A204.1 (cell line): ENCODE results near the gene B3GNT9.
"Not testable (repeated sequence)": the region's sequence is repeated elsewhere in the genome, so short reads cannot be mapped to it uniquely, and the experiment has no call there.

ENCODE experiments used
- FAIRE-seq: peaks from 2 replicates; lab custom pipeline; 2012; peaks lifted over from hg19 to GRCh38; lab: Jason Lieb, UNC

Gene B3GNT9

DNA sequence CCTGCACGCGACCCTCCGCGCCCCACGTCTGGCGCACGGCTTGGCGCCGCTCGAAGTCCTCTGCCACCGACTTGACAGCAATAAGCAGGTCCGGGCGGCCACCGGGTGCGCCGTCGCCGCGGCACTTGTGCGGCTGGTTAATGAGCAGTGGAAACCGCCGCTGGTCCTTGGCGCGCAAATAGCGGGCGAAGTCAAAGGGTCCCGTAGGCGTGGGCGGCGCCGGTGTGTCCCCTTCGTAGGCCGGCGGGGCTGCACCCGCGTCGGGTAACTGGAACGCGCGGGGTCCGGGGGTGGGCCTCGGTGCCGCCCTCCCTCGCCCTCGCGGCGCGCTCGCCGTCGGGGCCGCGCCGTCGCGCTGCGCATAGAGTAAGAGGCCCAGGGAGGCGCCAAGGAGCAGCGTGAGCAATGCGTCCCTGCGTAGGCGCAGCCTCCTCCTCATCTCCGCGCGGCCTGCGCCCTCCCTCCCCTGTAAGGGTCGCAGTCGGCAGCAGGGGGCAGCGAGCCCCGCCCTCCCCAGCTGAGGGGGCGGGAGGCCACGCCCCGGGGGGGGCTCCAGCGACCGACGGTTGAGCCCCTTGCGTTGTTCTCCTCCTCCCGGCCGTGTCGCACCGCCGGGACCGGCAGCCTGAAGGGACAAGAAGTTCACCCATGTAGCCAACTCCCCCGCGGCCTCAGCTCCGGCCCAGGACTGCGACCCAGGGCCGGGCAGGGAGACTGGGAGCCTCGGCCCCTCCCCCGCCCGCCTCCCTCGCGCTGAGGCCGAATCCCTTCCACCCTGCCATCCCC, 558 bp downstream of the B3GNT9 start:
- FAIRE-seq, result no peak

DNA sequence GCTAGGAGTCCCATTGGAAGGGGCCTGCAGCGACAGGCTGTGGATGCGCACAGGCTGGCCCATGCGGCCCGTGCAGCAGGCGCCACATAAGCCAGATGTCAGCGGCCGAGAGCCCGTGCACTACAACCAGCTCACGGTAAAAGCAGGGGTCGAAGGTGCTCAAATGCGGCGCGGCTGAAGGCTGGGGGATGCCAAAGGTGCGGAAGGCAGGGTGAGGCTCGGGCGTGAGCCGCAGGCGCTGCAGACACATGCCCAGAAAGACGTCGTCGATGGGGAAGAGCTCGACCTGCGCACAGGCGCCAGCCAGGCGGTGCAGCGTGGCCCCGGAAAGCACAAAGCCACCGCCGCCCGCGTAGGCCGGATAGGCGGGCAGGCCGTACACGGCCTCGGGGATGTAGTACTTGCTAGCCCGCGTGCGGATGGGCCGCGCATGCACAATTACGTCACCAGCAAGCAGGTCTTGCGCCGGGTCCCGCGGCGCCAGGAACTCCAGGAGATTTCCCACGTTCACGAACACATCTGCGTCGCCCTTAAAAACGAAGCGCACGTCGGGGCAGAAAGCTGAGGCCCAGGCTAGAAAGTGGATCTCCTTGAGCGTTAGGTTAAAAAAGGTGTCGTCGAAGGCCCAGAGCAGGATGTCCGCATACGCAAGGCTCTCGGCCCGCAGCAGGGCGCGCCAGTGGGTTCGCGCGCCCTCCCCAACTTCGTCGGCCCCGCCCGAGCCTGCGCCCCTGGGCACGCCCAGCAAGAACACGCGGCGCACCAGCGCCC, 1.3 kb downstream of the B3GNT9 start:
- FAIRE-seq, result no peak

- no peak for FAIRE-seq
Observed at GRCh38 chr16:67148656-67149275, 2.0 kb downstream of the B3GNT9 start.

DNA sequence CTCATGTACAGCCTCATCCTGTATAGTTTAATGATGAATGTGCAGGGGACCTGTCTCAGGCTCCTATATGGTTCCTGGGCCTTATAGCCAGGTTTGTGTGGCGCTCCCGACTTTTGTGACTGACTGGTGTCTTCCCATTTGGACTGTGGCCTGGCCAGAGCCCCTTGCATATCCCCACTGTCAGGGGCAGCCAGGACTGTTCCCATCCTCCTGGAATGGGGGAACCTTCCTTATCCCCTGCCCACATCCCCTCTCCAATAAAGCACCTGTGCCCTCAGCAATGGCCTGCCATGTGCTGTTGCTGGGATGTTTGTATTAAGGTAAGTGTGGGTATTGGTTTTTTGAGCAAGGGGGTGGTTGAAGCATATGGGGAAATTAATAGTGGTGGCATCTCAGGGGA, 2.6 kb downstream of the B3GNT9 start:
- FAIRE-seq, result no peak

- FAIRE-seq, result no peak
Observed at GRCh38 chr16:67147437-67148140, 3.2 kb downstream of the B3GNT9 start.

DNA sequence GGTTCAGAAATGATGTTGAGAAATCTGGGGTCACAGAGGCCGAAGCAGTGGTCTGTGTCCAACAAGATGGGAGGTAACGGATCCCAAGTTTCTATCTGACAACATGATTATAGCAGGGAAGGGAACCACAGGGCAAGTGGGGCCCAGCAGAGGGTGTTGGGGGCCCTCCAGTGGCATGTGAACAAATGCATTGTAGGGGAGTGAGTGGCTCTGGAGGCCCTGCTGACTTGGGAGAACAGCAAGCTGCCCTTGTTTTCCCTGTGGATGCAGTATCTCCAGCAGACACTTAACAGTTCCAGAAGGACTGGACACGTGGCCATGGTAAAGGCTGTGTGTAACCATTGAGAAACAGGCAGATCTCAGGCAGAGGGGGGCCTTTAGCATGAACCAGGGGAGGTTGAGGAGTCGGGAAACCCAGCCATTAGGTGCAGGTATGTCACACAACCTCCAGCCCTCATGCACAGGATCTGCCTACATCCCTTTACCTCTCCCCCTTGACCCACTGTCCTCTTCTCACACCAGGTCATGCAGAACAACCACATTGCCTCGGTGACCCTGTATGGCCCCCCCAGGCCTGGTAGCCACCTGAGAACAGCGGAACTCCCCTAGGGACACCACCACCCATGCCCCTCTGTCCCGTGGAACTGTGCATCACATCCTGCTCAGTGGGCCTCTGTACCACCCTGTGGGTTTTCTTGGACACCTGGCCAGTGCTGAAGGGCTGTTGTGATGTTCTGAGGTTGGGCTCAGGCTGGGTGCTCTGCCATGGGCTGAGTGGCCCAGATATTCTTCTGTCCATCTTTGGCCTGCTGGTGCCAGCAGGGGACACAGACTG, 4.1 kb downstream of the B3GNT9 start:
- FAIRE-seq, result no peak

- FAIRE-seq, result no peak
Observed at GRCh38 chr16:67145746-67146145, 5.1 kb downstream of the B3GNT9 start.

- no peak for FAIRE-seq
Observed at GRCh38 chr16:67144943-67145342, 5.9 kb downstream of the B3GNT9 start.

- no peak for FAIRE-seq
Observed at GRCh38 chr16:67142342-67142741, 8.5 kb downstream of the B3GNT9 start.

DNA sequence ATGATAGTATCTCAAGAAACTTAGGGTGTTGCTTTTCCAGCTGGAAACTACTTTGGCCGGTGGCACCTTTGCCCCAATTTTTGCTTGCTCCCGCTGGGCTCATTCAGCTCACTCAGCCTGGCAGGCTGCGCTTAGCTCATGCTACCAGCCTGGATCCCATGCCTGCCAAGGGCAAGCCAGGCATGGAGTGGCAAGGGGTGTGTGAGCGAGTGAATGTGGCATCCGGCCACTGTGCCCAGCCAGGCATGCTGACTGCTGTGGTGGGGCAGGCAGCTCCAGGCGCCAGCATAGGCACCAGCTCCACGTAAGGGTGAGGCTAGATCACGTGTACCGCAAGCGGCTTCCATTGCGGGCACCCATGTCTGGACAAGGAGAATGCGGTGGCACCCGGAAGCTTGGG, 9.4 kb downstream of the B3GNT9 start:
- FAIRE-seq, result no peak

DNA sequence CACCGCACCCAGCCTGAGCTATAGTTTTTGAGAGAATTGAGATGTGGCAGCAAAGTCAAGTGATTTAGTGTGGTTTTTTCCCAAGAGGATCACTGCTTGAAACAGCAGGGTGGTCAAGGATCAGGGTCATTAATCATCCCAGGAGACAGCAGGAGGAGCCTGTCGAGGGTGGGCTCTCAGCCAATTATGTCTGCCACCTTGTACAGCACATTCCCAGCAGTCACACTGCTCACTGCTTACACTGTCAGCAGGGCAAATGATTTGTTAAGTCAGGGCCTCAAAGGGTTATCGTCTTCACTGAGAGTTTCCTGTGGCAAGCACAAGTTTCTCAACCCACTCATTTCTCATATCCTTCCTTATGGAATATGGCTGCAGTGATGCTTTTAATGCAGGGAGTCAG, 13.2 kb downstream of the B3GNT9 start:
- FAIRE-seq, result no peak

DNA sequence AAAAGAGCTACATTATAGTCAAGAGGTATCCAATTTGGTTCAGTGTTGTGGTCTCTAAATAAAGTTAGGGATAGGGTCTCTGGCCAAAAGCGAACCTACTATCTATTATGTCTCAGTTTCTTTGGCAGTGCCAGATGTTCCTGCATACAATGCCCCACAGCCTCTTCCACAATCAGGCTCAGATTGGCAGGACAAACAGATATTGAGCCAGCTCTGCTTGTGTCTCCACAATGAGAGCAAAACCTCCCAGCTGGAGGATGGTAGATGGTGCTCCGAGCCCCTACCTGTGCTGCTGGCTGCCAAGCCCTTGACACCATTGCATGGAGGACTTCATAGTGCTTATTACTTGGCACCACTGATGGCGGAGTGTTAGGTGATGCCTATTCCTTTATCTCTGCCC, 21.4 kb downstream of the B3GNT9 start:
- no peak for FAIRE-seq

- FAIRE-seq, result no peak
Observed at GRCh38 chr16:67128887-67129286, 21.9 kb downstream of the B3GNT9 start.

DNA sequence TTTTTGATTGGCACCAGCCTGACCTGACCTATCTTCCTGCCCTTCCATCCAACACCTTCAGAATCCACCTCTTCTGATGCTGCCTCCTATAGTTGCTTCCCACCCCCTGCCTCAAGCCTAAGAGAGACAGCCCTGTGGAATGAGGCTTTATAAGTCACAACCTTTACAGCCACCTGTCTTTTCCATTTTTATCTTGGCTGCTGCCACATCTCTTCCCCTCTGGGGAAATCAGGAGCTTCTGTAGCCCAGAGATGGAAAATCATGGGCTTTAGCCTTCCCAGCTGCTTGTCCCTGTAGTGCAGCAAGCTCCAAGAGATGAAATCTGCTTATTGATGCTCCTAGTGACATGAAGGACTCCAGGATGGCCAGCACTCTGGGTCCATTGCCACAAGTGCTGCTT, 22.4 kb downstream of the B3GNT9 start:
- no peak for FAIRE-seq

GRCh38 chr16:67122799-67123198, 28.0 kb downstream of the B3GNT9 start:
- not testable (repeated sequence) for FAIRE-seq

DNA sequence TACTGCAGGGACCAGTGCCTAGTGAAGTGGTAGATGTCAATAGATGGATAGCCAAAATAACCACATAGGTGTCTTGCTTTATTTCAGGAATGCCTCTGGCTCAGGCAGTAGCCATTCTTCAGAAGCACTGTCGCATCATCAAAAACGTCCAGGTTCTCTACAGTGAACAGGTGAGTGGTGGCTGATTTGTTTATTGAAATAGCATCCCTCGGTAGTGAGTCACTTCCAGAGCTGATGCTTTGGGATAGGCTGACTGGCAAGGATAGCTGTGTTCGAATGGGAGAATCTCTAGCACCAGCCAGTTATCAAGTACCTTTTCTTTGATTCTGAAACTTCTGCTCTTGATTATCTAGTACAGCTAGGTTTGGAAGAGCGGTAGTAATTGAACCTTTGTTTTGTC, 30.8 kb downstream of the B3GNT9 start:
- no peak for FAIRE-seq

DNA sequence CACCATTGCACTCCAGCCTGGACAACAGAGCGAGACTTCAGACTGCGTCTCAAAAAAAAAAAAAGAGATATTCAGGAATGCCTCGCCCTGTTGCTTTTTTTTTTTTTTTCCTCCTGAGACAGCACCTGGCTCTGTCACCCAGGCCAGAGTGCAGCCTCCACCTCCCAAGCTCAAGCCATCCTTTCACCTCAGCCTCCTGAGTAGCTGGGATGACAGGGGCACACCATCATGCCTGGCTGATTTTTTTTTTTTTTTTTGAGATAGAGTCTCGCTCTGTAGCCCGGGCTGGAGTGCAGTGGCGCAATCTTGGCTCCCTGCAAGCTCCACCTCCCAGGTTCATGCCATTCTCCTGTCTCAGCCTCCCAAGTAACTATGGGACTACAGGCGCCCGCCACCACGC, 33.1 kb downstream of the B3GNT9 start:
- no peak for FAIRE-seq

GRCh38 chr16:67116388-67117311, 34.1 kb downstream of the B3GNT9 start:
- no peak for FAIRE-seq

DNA sequence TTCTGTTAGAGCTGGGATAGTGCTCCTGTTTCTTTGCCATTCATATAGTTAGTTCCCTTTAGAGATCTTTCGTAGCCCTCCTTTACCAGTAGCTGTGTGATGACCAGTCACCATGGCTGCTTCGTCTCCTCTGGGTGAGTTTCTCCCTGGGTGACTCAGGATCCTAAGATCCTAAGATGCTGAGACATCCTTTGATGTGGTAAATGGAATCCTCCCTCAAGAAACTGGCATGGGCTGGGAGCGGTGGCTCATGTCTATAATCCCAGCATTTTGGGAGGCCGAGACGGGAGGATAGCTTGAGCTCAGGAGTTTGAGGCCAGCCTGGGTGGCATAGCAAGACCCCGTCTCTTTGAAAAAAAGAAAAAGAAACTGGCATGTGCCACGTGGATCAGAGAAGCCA, 35.2 kb downstream of the B3GNT9 start:
- no peak for FAIRE-seq

DNA sequence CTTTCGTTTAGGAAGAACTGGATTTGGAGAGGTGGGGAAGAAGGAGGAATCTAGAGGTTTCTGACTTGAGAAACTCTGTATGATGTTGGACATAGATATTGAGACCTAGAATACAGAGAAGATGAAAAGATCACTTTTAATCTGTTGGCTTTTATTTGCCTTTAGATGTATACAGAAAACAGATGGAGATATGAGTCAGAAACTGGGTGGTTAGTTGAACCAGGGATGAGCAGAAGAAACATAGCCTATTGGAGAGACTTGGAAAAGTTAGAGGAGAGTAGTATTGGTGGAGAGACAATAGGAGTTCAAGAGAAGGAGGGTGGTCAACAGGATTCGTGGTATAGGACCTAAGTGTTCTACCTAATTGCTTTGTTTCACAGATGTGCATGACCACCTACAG, 36.0 kb downstream of the B3GNT9 start:
- no peak for FAIRE-seq
